ENCODE data around the gene MAIP1.

DNA sequence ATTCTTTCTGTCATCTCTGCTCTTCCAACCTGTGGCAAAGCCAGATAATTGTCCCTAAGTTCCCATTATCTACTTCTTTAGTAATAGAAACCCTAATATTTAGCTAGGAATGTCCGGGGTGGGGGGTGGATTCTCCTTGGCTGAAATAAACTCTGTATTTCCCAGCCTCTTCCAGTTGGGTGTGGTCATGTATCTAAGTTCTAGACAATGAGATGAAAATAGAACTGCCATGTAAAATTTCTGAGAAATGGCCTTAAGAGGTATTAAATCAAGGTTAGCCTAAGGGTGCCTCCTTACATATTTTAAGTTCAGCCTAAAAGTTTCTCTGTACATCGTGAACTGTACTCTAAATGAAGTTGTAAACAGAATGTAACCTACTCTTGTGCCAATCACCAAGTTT lies 39.5 kb downstream of the MAIP1 start:
- no peak for TF ChIP-seq EZH2 (IDR thresholded peaks at IDR 0.05; ENCODE audit: insufficient read depth, poor library complexity, severe bottlenecking)
- TF ChIP-seq EZH2phosphoT487 (IDR thresholded peaks at IDR 0.05; ENCODE audit: insufficient read depth, low read depth) = no peak

Data from GM23248 (cell line).